HG03460 (cell line): ENCODE measurements around the gene LPP.

Experiments used
- ATAC-seq: cut with Tn5 transposase; IDR thresholded peaks from one replicate; pipeline ENCODE4 v1.9.1; 2021; ENCODE audit not compliant: unreplicated experiment

LPP gene, protein sequence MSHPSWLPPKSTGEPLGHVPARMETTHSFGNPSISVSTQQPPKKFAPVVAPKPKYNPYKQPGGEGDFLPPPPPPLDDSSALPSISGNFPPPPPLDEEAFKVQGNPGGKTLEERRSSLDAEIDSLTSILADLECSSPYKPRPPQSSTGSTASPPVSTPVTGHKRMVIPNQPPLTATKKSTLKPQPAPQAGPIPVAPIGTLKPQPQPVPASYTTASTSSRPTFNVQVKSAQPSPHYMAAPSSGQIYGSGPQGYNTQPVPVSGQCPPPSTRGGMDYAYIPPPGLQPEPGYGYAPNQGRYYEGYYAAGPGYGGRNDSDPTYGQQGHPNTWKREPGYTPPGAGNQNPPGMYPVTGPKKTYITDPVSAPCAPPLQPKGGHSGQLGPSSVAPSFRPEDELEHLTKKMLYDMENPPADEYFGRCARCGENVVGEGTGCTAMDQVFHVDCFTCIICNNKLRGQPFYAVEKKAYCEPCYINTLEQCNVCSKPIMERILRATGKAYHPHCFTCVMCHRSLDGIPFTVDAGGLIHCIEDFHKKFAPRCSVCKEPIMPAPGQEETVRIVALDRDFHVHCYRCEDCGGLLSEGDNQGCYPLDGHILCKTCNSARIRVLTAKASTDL

DNA sequence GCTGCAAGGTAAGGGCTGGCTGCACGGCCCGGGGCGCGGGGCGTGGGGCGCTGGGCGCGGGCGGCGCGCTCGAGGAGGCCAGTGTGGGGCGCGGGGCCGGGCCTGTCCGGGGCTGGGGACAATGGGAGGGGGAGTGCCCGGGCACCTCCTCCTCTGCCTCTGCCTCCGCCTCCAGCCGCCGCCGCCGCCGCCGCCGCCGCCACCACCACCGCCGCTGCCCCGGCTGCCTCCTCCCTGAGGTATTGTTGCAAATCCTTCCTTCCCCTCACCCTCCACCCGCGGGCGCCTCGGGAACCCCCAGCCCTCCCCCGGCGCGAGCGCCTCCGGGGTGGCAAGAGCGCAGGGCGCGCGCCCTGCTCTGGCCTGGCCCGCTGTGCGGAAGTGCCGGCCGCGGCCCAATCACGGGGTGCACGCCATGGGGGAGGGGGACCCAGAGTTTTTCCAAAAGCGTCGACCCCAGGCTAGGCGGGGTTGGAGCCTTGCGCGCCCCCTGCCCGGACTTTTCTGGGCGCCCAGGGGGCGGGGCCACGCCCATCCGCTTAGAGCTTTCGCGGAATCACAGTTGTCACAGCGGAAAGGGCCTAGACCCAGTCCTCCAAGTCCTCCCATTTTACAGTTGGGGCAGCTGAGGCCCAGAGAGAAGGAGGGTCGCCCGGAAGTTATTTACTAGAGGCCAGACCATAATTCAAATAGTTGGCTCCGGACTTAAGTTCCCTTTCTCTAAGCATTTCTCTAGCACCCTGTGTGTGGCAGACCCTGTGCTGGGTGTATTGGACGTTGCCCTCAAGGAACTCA lies at the start of gene LPP:
TSS of gene LPP (plus strand) at position 144 of the 795 bp plus-strand sequence. CDS start 251,964 bp downstream, outside the sequence.
- ATAC-seq = peak; percentile 78

- no peak for ATAC-seq
Observed at GRCh38 chr3:188106006-188106405, 48.0 kb upstream of the LPP start.

DNA sequence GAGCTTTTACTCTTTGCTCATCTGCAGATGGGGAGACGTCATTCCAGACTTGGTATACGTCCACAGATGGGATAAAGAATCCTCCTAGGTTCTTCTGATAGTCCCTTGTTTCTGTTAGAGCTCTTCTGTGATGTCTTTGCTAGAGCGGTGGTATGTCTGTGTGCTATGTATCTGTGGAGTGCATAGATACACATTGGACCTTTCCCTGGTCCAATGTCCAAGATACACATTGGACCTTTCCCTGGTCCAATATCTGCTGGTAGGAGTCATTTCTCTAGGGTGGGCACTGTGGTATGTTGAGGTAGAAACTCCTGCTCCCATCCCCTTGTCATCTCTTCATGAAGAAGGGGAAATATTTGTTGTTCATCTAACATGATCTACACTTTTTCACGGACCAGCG lies 47.5 kb upstream of the LPP start:
- ATAC-seq = no peak

DNA sequence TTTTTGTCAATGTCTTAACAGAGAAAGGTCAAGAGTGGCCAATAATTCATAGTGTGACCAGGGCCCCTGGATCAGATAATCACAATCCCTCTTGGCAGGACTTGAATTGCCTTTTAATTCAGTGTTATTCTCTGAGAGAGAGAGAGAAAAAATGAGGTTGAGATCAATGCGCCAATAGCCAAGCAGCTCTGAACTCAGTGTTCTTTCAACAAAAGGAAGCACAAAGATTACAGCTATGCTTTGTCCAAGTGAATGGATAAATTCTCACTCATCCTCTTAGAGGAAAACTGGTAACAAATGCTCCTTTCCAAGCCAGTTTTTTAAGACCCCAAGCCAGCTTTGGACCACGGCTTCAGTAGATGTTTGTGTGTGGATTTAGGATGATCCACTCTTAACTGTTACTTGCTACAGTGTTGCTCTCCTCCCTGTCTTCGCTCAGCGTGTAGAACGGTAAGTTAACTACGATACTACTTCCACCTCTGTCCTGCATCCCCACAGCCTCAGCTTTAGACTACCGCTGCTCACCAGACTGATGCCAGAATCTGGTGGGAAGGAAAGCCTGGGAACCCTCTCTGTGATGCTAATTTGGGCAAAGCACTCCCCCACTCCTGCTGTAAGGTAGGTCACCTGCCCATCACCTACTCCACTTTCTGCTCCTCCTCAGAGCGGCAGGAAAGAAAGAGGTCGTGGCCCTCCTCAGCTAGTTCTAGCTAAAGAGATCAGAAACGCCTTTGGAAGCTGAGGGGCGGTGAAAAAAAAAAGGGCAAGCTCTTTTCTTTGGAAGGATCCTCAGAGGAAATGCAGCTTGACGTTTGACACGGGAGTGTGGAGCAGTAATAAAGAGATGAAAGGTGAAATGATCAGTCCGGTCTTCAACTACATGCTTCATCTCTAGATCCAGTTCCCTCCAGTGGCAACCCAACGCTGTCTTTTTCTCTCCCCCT lies 46.8 kb upstream of the LPP start:
- no peak for ATAC-seq

DNA sequence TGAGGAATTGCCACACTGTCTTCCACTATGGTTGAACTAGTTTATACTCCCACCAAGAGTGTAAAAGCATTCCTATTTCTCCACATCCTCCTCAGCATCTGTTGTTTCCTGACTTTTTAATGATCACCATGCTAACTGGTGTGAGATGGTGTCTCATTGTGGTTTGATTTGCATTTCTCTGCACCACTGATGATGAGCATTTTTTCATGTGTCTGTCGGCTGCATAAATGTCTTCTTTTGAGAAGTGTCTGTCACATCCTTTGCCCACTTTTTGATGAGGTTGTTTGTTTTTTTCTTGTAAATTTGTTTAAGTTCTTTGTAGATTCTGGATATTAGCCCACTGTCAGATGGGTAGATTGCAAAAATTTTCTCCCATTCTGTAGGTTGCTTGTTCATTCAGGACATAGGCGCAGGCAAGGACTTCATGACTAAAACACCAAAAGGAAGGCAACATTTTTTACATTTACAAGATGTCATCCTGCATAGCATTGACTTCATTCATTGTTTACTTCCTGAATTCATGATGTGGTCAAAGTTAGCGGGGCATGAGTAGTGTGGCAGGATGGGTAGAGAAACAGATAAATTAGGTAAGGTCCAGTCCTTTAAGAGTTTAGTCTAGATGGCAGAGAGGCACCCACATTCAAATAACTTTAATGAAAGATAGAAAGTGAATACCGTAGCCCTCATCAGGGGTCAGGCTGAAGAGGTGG lies 45.1 kb upstream of the LPP start:
- ATAC-seq = no peak

GRCh38 chr3:188111002-188111584 lies 42.9 kb upstream of the LPP start:
- no peak for ATAC-seq

DNA sequence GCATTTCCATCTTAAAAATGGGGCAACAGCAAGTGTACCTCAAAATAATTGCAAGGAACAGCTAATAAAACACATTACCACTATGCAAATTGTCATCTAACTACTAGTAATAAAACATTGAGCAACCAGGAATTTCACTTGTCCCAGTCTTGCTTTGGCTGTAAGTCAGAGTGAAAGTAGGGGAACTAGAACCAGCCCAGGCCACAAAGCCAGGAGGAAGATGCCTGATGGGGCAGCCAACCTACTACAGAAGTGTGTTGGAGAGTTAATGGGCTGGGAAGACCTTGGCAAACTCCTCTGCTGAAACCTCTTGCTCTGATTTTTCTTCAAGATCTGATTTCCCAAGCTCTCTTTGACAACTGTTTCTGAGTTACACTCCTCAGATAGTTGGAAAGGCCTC lies 40.2 kb upstream of the LPP start:
- ATAC-seq = no peak

DNA sequence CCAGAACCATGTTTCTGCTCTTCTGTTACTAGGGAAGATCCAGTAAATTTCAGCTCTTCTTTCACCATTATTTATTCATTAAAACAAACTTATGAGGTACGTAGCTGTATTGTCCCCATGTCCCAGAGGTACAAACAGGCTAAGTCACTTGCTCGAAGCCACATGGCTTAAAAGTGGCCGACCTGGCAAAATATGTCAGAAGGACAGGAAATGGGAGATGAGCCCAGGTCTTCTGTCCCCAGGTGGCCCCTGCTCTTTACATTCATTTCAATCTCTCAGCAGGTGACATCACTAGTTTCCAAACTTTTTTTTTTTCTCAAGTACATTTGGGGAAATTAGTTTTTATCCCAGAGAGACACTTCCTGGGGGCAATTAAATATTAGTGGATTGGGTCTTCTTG lies 34.1 kb upstream of the LPP start:
- ATAC-seq = no peak

DNA sequence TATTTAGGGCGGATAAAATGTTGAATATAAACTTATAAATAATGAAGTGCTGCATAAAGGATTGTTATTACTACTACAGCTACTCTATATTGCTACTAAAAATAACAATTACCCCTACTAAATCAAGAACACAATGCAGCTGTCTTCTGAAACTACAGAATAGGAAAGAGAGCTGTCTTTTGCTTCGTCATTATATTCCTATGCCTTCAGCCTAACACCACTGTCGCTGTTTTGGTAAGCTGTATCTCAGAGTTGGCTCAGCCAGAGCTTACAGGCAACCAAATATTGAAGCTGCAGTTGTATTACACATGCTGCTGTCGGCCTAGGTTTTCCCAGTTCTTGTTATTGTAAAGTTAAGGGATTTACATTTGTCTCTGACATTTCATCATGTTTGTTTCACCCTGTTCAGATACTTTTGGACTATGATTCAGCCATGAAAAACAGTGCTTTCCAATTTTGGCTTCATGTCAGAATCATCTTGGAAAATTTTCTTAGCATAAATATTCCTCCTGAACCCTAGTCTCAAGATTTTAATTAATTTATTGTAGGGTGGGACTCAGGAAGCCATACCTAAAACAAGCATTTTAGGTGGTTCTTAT lies 31.3 kb upstream of the LPP start:
- ATAC-seq = no peak

GRCh38 chr3:188123170-188123905 lies 30.6 kb upstream of the LPP start:
- ATAC-seq = no peak

DNA sequence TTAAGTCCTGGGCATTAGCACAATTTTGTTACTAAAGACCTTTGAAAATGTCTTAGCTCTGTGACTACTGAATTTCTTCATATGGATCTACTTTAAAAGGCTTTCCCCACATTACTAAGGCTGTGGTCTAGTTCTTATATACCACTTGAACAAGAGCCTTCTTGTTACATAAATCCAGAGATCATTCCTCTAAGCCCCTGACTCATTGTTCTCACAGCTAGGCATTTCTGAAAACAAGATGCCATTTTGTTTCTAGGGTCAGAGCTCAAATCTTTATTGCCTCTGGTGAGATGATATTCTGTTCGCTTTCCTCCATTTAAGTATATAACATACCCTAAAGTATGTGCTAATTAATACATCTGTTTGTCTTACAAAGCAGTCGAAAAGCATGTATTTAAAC lies 29.8 kb upstream of the LPP start:
- no peak for ATAC-seq

DNA sequence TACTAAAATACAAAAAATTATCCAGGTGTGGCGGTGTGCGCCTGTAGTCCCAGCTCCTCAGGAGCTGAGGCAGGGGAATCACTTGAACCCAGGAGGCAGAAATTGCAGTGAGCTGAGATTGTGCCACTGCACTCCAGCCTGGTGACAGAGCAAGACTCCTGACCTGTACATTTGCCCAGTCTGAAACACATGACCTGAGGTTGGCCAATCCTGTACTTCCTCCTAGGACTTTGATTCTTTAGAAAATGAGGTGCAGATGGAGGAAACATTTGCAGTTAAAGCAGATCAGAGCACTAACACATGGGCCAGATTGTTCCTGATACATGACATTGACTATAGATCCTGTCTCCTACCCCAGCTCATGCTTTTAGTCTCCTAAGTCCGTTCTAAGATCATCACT lies 28.9 kb upstream of the LPP start:
- ATAC-seq = no peak

DNA sequence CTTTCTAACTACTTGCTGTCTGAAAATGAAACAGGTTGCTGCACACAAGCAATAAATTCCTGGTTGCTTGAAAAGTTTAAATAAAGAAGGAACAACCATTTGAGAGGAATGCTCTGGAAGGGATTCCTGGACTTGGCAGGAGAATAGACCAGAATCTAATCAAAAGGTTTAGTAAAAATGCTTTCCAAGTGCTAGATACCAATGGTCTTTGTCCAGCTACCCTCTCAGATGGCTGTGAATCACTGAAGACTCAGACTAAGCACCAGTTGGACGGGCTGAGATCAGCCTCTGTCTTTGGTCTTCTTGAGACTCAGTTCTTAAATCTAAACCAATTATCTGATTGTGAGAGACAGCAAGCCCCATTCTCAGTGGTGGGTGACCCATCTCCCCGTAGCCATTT lies 27.7 kb upstream of the LPP start:
- no peak for ATAC-seq

- no peak for ATAC-seq
Observed at GRCh38 chr3:188126934-188127333, 27.0 kb upstream of the LPP start.

DNA sequence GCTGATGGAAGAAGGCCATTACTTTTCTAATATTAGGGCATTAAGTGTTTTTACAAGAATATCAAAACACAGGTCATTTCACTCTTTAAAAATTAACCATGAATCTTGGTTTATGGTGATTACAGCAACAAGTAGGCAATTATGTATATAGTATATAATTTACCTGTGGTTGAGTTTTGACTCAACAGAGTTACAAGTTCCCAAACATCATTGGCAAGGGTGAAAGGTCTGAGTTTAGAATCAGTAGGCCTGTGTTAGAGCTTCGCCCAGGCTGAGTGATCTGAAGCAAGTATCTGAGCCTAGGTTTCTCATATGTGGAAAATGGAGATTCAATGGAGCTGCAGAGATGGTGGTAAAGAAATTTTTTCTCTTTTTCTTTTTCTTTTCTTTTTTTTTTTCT lies 25.1 kb upstream of the LPP start:
- no peak for ATAC-seq

DNA sequence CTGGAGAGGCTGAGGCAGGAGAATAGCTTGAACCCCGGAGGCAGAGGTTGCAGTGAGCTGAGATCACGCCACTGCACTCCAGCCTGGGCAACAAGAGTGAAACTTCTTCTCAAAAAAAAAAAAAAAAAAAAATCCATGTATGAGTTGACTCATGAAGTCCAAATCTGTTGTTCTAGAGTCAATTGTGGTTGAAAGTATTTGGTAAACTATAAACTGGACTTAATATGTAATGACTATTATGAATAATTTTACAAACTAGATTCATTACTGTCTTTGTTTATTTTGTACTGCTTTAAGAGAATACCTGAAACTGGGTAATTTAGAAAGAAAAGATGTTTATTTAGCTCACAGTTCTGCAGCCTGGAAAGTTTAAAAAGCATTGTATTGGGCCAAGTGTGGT lies 22.9 kb upstream of the LPP start:
- ATAC-seq = peak; percentile 67

- ATAC-seq = no peak
Observed at GRCh38 chr3:188133219-188133618, 20.7 kb upstream of the LPP start.

DNA sequence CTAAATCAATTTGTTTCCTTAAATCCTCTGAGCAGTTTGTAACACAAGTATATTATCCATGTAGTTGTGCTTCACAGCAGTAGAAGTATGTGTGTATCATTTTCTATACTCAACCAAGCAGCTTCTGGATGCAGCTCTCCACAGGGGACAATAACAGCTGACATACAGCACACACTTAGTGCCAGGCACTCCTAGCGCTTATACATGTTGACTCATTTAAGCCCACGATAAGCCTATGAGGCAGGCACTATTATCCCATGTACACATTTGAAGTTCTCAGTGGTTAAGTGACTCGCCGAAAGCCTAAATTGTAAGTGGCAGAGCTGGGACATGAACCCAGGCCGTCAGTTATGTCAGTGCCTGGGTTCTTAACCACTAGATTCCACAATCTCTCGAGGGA lies 20.3 kb upstream of the LPP start:
- no peak for ATAC-seq

DNA sequence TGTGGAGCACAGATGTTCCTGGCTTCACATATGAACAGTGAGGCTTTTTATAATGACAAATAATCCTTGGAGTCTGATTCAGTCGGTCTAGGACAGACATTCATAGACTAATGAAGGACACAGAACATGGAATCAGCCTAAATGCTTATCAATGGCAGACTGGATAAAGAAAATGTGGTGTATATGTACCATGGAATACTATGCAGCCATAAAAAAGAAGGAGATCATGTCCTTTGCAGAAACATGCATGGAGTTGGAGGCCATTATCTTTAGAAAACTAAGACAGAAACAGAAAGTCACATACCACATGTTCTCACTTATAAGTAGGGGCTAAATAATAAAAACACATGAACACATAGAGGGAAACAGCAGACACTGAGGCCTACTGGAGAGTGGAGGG lies 19.9 kb upstream of the LPP start:
- no peak for ATAC-seq
